ENCODE results near the gene LRRC19.
A peak's percentile ranks its signal among the peaks of the same experiment; 100 is the strongest.

Gene LRRC19, protein sequence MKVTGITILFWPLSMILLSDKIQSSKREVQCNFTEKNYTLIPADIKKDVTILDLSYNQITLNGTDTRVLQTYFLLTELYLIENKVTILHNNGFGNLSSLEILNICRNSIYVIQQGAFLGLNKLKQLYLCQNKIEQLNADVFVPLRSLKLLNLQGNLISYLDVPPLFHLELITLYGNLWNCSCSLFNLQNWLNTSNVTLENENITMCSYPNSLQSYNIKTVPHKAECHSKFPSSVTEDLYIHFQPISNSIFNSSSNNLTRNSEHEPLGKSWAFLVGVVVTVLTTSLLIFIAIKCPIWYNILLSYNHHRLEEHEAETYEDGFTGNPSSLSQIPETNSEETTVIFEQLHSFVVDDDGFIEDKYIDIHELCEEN
- total RNA-seq: 0 reads per million in 4 donors

DNA sequence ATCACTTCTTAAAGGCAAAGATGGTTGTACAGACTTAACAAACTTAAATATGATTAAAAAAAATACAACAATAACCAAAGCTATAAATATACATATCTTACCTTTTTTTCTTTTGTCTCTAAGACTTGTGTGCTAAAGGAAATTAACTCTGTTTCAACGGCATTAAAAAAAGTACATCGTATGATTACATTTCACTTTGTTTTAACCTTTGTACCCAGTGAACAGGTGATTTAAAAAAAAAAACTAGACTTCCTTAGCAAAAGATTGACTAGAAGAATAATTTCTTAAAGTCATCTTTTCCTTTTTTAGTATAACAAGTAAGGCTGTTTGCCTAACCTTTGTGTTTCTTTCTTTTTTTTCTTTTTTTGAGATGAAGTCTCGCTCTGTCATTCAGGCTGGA is at the start of gene LRRC19:
LRRC19 (minus strand) TSS at position 182 of the 400 bp plus-strand sequence. CDS start 5,978 bp downstream, outside the sequence.
- DNase-seq: no peak

DNA sequence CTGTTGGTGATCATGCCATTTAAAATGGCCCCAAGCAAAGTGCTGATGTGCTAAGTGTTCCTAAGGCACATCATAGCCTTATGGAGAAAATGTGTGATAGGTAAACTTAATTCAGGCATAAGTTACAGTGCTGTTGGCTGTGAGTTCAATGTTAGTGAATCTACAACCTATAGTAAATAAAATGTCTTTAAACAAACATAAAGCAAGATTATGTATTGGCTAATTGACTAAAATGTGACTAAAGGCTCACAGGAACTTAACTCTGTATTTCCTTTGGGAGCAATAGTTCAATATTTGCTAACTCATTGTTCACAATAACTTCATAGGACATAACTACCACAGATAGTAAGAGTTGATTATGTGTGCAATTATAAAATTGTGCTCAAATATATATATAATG is 49.4 kb upstream of the LRRC19 start:
- DNase-seq: no peak

DNA sequence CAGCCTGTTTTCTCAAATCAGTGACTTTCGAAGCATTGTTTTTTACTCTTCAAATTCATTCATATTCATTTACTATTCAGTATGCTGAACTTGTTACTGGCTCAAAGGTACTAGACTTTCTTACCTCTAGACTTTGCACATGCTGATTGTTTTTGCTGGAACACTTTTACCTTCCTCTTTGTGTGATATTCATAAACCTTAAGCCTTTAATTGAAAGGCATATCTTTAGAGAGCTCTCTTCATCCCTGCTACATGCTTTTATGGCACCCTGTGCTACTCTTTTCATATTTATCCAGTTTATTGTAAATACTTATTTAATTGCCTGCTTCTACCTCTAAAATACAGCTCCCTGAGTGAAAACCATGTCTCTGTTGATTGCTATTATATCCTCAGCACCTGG is 48.7 kb upstream of the LRRC19 start:
- no peak for DNase-seq

DNA sequence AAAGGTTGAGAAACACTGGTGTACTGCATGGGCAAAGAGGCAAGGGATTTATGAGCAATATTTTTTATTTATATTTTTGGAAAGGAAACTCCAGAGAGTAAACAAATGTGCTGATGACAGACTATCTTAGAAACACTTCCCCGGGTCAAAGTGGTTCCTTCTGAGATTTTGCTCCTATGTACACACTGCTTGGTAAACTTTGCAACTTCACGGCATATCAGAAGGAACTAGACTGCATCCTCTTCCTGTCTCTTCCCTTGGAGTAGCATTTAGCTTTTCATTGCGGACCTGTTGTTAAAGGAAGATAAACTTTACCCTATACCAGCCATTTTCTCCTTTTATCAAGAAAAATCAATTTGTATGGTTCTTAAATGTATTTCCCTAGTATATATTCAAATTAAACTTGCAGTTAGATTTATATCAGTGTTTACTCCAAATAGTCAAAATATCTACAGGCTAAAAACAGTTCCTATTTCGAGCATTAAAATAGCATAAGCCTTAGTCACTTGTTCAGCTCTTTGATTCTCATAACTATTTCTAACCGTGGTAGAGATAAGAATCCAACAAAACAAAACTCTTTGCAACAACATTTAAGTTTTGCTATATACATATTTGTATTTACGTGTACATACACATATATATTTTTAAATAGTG is 48.0 kb upstream of the LRRC19 start:
- DNase-seq: no peak

DNA sequence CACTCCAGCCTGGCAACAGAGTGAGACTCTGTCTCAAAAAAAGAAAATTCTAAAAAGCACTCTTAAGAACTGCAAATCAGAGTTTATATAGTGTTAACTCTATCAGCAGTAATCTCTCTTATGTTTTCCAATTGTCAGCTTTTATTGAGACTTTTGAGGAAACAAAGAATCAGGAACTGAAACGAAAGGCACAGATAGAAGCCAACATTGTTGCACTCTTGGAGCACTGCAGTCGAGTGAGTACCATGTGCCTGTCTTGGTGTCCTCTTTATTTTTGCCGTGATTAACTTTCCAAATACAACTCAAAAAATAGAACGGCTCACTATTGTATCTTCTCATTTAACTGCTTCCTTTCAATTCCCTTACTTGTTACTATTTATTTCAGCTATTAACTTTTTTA is 41.7 kb upstream of the LRRC19 start:
- no peak for DNase-seq

DNA sequence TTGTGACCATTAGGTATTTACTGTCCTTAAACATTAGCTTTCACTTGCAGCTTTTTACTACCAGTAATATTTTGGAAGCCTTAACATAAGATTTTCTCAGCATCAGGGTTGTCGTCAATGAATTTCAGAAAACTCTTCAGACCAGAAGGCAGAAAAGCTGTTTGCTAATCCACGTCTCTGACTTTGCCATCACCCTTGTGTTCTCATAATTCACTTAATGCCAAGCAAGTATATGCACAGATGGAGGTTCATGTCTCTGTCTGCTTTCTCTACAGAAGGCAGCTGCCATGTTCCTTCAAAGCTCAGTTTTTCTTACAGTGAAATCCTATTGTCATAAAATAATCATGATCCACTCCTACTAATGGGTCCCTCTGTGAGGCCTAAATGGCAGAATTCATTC is 37.7 kb upstream of the LRRC19 start:
- no peak for DNase-seq

DNA sequence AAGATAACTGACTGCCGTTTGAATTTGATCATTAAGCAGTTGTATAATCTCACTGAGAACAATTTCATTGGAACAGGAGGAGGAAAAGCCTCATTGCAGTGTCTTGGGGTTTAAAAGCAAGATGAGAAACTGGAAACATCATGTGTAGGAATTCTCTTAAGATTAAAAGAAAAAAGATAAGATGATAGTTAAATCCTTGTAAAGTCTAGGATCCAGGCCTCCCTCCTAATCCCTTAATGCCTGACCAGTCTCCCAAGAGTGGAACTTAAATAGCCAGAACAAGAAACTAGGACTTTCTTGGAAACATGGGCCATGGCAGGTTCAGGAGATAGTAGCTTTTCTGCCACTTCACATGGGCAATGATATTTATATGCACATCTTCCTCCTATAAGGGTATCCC is 37.0 kb upstream of the LRRC19 start:
- no peak for DNase-seq

DNA sequence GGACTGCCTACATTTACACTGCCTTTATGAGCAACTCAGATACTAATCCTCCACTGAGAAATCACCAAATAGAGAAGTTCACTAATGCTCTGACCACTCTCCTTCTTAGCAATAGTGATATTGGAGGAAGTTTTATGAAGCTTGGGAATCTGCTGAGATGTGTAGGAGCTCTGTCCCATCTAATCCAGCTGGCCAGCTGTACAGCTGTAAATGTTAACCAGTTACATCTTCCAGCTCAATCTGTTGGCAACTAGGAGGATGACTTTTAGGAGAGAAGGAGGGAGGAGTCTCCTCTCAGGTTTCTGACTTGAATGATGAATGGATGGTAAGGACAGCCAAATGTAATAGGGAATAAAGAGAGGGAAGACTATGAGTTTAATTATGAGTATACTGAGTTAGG is 36.3 kb upstream of the LRRC19 start:
- DNase-seq: no peak

DNA sequence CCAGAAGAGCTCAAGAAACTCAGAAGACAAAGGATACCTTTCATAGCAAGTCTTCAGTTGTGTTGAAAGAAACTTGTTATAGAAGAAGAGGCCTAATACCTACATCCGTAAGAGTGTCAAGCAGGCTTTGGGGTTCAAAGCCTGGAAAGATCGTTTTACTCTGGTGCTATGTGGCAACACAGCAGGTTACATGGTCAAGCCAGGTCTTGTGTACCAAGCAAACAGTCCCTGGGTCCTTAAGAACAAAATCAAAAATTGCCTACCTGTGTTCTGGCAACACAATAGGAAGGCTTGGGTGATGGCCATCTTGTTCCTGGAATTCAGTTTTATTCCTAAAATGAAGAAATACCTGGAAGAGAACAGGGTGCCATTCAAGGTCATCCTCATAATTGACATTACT is 32.0 kb upstream of the LRRC19 start:
- DNase-seq: no peak

DNA sequence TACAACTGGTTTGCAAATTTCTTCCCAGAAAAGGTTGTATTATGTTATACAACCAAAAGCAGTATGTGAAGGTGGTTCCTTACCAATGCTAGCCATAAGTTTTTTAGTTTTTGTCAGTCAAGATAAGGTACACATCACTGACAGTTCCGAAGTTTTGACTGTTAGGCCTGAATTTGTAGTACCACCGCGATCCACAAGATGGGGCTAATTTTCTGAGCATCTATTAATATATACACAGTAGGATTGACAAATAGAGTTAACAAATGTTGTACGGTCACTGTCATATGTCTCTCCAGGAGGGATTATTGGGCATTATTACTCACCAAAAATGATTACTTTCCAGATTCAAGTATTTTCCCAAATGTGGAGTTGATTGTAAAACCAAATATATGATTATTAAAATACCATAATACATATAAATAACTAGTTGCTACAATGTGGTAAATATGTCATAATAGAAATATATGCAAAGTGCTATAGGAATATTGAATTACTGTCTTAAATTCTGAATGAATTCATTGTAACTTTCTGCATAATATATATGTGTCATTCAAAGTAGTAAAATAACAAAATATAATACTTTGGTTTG is 28.4 kb upstream of the LRRC19 start:
- peak in 2 of 5 donors; percentile 15 to 25 for DNase-seq

DNA sequence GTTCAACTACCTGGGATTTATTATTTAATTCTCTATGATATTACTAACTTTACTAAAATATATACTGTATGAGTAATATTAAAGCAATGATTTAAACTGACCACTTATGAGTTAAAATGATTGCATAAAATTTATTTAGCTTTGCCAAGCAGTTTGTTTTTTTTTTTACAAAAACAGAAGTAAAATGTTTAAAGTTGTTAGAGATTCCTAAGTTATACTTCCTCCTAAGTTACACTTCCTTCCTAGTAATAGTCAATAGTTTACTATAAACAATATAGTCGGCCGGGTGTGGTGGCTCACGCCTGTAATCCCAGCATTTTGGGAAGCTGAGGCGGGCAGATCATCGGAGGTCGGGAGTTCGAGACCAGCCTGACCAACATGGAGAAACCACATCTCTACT is 23.7 kb upstream of the LRRC19 start:
- no peak for DNase-seq

DNA sequence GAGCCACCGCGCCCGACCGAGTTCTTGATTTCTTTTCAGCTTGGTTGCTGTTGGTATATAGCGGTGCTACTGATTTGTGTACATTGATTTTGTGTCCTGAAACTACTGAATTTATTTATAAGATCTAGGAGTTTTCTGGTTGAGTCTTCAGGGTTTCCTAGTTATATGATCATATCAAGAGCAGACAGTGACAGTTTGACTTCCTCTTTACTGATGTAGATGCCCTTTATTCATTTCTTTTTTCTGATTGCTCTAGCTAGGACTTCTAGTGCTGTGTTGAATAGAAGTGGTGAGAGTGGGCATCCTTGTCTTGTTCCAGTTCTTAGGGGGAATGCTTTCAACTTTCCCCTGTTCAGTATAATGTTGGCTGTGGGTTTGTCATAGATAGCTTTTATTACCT is 17.4 kb upstream of the LRRC19 start:
- no peak for DNase-seq

DNA sequence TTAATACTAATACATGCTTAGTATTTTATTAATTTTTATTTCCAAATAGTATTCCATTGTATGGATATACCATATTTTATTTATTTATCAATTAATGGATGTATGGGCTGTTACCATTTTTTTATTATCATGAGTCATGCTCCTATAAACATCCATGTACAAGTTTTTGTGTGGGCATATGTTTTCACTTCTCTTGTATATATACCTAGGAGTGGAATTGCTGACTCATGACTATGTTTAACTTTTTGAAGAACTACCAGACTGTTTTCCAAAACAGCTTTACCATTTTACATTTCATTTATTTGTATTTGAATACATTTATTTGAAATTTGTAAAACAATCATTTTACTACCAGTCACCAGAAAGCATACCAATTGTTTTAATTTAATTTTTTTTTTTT is 14.1 kb upstream of the LRRC19 start:
- no peak for DNase-seq

DNA sequence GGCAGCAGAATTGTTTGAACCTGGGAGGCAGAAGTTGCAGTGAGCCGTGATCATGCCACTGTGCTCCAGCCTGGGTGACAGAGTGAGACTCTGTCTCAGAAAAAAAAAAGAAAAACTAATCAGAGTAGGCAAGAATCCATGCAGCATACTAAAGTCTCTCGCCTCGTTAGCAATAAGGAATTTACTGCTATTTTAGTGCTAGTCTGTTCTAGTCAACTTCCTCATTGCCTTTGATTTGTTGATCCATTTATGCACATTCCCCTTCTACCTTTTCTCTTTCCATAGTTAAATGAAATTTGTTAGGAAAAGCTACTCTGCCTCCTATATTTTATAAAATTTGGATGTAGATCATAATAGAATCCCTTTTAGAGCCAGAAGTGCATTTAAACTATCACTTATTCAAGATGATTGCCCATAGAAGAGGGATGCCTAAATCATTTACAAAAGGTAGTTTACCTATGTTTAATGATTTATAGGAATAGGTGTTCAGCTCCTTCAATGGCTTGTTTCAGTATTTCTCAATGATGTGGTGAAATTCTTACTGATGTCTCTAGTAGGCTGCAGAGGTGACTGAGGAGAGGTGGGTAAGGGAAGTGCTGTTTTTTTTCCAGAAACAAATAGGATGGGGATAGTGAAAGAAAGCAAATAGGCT is 1.9 kb downstream of the LRRC19 start:
- no peak for DNase-seq

DNA sequence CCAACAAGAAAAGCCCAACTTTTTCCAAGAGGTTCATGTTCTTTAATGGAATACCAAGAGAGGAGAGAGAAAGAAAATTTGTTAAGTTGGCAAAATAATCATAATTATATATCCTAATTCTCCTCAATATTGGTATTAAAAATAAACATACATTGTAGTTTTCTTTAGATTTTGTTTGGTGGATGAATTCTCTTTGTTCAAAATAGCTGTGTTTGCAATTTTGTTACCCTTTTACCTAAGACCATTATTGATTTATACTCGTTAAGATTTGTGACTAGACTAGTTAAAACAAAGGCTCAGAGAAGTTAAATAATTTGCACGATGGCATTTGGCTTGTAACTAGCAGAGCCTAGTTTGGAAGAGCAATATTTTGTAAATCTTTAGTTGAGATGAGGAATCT is 9.7 kb downstream of the LRRC19 start:
- no peak for DNase-seq

DNA sequence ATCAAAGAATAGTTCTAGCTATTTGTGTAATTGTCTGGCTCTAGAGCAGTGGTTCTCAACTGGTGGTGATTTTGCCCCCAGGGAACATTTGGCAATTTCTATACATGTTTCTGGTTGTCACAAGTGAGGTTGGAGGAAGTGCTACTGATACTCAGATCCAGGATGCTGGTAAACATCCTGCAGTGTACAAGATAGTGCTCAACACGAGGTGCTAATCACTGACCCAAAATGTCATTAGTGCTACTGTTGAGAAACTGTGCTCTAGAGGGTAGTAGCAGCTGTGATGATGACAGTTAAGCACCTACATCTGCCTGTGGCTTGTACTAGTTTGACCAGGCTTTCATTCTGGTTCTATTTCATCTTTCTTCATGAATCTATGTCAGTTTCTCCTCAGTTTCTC is 22.1 kb downstream of the LRRC19 start:
- no peak for DNase-seq

DNA sequence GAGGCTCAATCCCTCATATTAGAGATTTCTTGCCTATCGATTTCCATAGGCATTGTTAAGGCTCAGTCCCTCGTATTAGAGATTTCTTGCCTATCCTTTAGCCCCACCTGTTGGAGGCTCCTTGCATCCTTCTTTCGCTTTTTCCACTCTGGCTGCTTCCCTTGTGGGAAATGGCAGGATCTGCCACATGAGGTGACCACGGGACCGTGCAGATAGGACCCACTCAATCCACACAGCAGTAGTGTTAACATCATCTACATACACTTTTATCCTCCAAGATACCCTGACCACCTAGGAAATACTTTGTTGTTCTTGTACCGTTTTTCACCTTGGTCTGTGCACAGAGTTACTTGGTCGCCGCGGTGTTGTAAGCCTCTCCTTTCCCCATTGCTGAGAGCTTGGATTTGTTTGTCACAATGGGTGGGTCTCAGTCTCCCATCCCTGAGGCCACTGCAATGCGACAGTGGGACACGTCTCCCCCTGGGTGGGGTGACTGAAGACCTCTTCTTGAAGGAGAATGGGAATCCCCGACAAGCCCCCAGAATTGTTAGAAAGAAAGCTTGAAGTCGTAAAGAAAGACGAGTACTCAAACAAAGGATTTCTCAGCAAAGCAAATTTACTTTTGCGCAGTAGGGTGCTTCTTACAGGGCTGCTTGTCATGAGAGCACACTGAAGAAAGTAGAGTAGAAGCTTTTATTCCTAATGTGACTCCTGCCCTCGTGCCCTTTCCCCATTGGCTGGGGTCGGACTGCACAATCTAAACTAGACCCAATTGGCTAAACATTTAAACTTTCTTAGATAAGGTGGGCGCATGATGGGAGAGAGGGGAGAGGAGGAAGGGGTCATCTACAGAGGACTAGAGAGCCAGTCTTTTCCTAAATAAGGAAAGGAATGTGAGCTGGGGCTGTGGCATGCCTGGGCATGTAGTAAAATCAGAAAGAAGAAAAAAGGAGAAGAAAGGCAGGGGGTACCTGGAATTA is 29.5 kb downstream of the LRRC19 start:
- DNase-seq: no peak

DNA sequence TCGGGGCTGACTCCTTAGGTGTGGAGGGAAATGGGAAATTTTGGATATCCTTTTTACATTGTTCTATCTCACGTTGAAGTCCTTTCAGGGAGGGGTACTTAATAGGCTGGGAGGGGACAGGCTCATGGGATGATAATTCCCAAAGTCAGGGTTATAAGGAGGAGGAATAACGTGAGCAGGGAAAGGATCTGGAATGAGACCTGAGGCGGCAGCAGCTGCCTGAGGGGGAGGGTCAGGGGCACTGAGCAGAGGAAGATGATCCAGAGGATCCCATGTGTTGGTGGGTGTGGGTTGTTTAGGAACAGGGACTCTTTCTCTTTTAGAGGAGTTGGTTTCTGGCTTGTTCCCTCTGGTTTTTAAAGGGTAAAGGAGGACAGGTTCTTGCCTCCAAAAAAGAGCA is 30.5 kb downstream of the LRRC19 start:
- DNase-seq: no peak

DNA sequence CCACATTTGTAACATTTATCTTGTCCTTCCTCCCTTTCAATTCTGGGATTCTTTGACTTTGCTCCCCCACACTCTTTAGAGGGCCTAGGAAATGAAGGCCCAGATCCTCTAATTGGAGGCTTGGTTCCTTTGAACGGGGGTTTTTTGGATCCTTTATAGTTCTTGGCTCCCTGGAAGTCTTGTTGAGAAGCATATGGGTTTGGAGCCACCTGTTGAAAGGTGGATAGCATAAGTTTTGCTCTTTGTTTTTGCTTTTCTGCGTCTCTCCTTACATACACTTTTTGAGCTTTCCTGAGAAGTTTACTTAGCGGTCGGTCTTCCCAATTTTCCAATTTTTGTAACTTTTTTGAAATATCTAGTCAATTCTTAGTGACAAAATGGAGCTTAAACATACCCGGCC is 31.5 kb downstream of the LRRC19 start:
- DNase-seq: no peak

DNA sequence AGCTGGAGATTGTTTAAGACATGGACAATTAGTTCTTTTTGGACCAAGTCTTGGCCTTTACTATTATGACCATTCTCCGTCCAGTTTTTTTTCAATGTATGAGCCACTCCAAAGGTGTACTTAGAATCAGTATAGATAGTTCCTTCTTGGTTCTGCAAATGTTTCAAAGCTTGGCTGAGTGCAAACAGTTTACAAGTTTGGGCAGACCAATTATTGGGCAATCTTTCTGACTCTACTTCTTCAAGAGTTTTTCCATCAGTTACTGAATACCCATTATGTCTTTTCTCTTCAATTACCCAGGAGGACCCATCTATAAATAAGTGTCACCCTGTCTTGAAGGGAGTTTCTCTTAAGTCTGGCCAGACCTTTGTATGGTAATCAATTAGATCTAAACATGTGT is 33.8 kb downstream of the LRRC19 start:
- DNase-seq: no peak

DNA sequence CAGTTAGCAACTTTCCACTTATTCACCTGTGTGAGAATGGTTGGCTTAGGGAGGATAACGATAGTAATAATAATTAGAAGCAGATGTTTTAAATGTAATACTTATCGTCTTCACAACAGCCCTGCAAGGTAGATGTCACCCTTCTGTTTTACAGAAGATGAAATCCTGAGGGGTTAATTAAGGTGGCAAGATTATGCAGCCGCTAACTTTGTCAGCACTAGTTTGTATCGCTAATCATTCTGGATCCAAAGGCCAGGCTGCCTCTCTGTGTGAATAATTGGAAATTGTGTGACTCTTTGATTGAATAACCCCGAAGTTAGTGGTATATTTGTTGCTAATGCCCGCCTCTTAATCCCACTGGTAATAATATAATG is 48.6 kb downstream of the LRRC19 start:
- DNase-seq: no peak

All from T-helper 1 cell (primary cell).